Measurements from ENCODE around the gene ZNF831. TPM values are rescaled to one million over a fixed set of nuclear protein-coding genes. Genes with fewer than 3 reads are reported as not detected.

Gene ZNF831
- total and polyA plus RNA-seq, 10 of the 15 experiments (the other 5 are each of a cell fraction or from before 2014, with no cell fraction given) = 0.01 to 0.97 (median 0.23) TPM

- ChIA-PET RAD21 (ENCODE audit: unreplicated experiment) (no interaction called here), POLR2A (no interaction called here), SMC1A (ENCODE audit: uncharacterized antibody, unreplicated experiment) (no interaction called here), CTCF (no interaction called here)
- intact Hi-C loops (cut with micrococcal nuclease; ENCODE audit: unreplicated experiment) = no loop called here
- FAIRE-seq (no peak), DNase-seq (ENCODE audit: low read depth, low spot score) (no peak), ATAC-seq (no peak)
- Histone ChIP-seq H3K4me2 (ENCODE audit: control insufficient read depth, insufficient read depth) (no peak overlapping the region), H3K79me2 (ENCODE audit: control insufficient read depth, insufficient read depth, low read length) (no peaks in the 10 kb centered on the region), H4K20me1 (ENCODE audit: control insufficient read depth, insufficient read depth) (no peaks in the 10 kb centered on the region), H3K27me3 (replicated peaks in 1 of 2; ENCODE audit: control insufficient read depth in 2 of 2, insufficient read depth in 2 of 2, low read length in 1 of 2) (peaks cover 0 to 2% of the 10 kb centered on the region in 2 experiments; a peak in 1 of 4 replicates), H2AFZ (ENCODE audit: control insufficient read depth, low read depth, low read length) (no peak overlapping the region), H3K4me3 (no peak overlapping the region), H3K9me3 (replicated peaks; ENCODE audit: control insufficient read depth, insufficient read depth, low read length) (no peaks in the 10 kb centered on the region), H3K9ac (ENCODE audit: control insufficient read depth, insufficient read depth, low read length) (no peak overlapping the region), H3K4me1 (ENCODE audit: control insufficient read depth, insufficient read depth, low read length) (no peaks in the 10 kb centered on the region; the same call in 1 of the 2 replicates), H3K36me3 (ENCODE audit: control insufficient read depth in 2 of 2, insufficient read depth in 2 of 2, low read length in 1 of 2) (no peaks in the 10 kb centered on the region), H3K27ac (ENCODE audit: control insufficient read depth, insufficient read depth) (no peak overlapping the region)
- in situ Hi-C loops (cut with MboI) = no loop called here
- no TSS peak for BruUV-seq (replicated peaks)
- TF ChIP-seq BHLHE40 (IDR thresholded peaks at IDR 0.05; ENCODE audit: borderline replicate concordance in 1 of 2, low read depth in 2 of 2, low read length in 1 of 2) = no peak
- TF ChIP-seq FOXM1 (IDR thresholded peaks at IDR 0.05; ENCODE audit: low read depth, low read length) = no peak
- TF ChIP-seq HDGF (IDR thresholded peaks at IDR 0.05) = no peak
- 31% methylated on average over 15 of the region's 18 CpGs for WGBS (ENCODE audit: insufficient coverage, insufficient replicate concordance, low lambda C conversion rate, missing lambda C conversion rate)
These were observed 3.9 kb upstream of the ZNF831 start for GRCh38 chr20:59159493-59160376.

- Histone ChIP-seq H3K27ac (ENCODE audit: control insufficient read depth, insufficient read depth) (no peak overlapping the region), H3K4me3 (no peak overlapping the region), H3K9ac (ENCODE audit: control insufficient read depth, insufficient read depth, low read length) (no peak overlapping the region), H3K9me3 (replicated peaks; ENCODE audit: control insufficient read depth, insufficient read depth, low read length) (no peaks in the 10 kb centered on the region), H3K4me2 (ENCODE audit: control insufficient read depth, insufficient read depth) (no peak overlapping the region), H2AFZ (ENCODE audit: control insufficient read depth, low read depth, low read length) (no peak overlapping the region), H3K36me3 (ENCODE audit: control insufficient read depth in 2 of 2, insufficient read depth in 2 of 2, low read length in 1 of 2) (no peaks in the 10 kb centered on the region), H4K20me1 (ENCODE audit: control insufficient read depth, insufficient read depth) (no peaks in the 10 kb centered on the region), H3K79me2 (ENCODE audit: control insufficient read depth, insufficient read depth, low read length) (no peaks in the 10 kb centered on the region), H3K4me1 (ENCODE audit: control insufficient read depth, insufficient read depth, low read length) (peaks cover 4% of the 10 kb centered on the region; the same call in 1 of the 2 replicates), H3K27me3 (replicated peaks in 1 of 2; ENCODE audit: control insufficient read depth in 2 of 2, insufficient read depth in 2 of 2, low read length in 1 of 2) (peaks cover 0 to 2% of the 10 kb centered on the region in 2 experiments; a peak in 1 of 4 replicates)
- ChIA-PET POLR2A (no interaction called here), CTCF (no interaction called here), SMC1A (ENCODE audit: uncharacterized antibody, unreplicated experiment) (no interaction called here), RAD21 (ENCODE audit: unreplicated experiment) (no interaction called here)
- ATAC-seq (no peak), DNase-seq (ENCODE audit: low read depth, low spot score) (no peak), FAIRE-seq (no peak)
- intact Hi-C loops (cut with micrococcal nuclease; ENCODE audit: unreplicated experiment) (no loop called here), in situ Hi-C loops (cut with MboI) (no loop called here)
- 16% methylated on average over 8 of the region's 9 CpGs for WGBS (ENCODE audit: insufficient coverage, insufficient replicate concordance, low lambda C conversion rate, missing lambda C conversion rate)
- BruUV-seq (replicated peaks) = no TSS peak
- TF ChIP-seq SMAD5 (IDR thresholded peaks at IDR 0.05; ENCODE audit: low read depth) (no peak), TARDBP (IDR thresholded peaks at IDR 0.05; ENCODE audit: borderline replicate concordance) (no peak), ZBED1 (IDR thresholded peaks at IDR 0.05; ENCODE audit: borderline replicate concordance) (no peak), LARP7 (IDR thresholded peaks at IDR 0.05) (no peak), MTA2 (IDR thresholded peaks at IDR 0.05; ENCODE audit: low read depth) (no peak), RB1 (IDR thresholded peaks at IDR 0.05; ENCODE audit: borderline replicate concordance) (no peak), MEF2B (IDR thresholded peaks at IDR 0.05; ENCODE audit: partially characterized antibody, poor library complexity, severe bottlenecking) (no peak), SREBF1 (IDR thresholded peaks at IDR 0.05; ENCODE audit: low read length) (no peak), POLR2A (IDR thresholded peaks at IDR 0.05; ENCODE audit: low read depth, low read length) (no peak), E4F1 (IDR thresholded peaks at IDR 0.05; ENCODE audit: borderline replicate concordance, partially characterized antibody) (no peak), TAF1 (IDR thresholded peaks at IDR 0.05; ENCODE audit: borderline replicate concordance, low read depth, low read length) (no peak), KLF5 (IDR thresholded peaks at IDR 0.05; ENCODE audit: partially characterized antibody) (no peak)
These were observed 3.1 kb upstream of the ZNF831 start for GRCh38 chr20:59160389-59161115.

All from GM12878 (cell line).